ENCODE results near the gene INCA1.

INCA1 gene

DNA sequence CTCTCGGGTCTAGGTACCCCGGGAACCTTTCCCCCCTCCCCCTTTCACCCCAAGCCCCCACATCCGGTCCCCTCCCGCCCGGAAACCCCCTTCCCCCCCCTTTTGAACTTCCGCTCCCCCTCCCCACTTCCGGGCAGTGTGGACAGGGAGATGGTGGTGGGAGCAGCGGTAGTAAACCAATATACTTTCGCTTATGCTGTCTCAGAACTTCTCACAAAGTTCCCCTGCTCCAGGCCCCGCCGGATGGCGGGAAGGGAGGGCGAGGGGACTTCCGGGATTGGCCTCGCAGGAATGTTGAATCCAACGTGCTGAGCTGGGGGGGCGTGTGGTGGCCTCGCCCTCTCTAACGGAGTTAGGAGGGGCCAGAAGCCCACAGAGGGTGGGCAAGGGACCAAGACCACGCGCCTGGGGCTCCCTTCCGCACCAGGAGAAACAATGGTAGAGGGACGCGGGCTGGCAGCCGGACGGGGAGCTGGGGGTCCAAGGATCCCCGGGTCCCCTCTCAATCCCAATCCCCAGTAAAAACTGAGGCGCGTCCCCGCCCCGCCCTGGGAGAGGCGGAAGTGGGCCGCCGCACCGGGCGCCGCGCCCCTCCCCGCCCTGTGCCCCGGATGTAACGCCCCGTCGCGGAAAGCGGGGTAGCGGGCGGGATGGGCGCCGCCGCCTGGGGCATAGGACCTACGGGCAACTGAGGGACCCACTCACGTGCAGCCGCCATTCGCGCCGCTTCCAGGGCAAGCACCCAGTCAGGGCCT lies 49.7 kb downstream of the INCA1 start:
- DNase-seq: peak; percentile 63

DNA sequence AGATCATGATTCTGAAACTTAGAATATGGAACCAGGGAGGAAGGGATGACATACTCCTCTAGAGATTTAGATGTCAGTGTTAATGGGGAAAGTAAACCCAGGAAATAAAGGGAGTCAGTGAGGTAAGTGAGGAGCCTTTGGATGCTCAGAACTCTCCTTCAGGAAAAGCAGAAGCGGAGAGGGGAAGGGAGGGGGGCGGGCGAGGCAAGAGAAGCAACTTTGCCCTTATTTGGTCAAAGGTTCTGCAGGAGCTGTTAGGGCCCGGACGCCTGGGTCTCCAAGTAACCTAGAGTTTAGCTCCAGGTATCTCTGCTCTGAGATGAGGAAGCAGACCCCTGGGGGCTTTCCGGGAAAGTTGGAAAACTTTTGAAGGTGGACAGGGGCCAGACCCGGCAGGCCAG lies 50.3 kb downstream of the INCA1 start:
- no peak for DNase-seq

DNA sequence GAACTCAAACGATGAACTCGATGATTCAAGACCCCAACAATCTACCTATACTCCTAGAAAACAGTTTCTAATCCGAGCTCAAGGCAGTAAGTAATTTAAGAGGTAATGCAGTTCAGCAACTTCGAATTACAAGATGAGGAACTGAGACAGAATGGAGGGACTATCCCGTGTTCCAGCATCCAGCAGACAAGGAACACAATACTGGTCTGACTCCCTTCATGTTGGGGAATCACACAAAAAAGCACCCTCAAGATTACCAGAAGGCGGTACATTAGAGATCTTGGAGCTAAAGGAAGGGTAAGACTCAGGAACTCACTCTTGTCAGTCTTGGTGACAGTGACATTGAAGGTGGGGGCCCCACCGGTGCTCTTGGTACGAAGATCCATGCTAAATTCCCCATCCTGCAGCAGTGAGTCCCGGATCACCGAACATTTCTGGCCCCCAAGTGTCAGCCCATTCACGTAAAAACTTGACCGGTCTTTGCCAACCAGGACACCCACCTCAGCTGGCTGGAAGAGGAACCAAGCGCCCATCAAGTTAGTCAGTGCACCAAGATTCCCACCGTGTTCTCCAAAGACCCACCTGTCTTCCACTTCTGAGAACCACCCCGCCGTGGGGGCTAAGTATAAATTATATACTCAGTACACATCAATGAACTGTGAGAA lies 50.9 kb downstream of the INCA1 start:
- DNase-seq: no peak

DNA sequence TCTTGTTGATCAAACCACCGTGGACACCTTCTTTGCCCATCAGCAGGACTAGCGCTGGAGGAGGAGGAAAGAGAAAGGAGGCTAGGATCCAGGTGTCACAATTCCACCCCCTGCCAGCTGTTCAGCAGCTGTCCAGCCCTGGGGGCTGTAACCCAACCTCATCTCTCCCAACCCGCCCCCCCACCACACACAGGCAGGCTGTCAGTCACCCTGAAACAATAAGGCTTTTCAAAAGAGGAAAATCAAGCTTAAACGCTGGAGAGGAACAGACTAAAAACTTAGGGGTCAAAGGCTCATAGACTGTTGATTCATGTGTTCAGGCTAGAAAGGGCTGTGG lies 51.4 kb downstream of the INCA1 start:
- DNase-seq: no peak

DNA sequence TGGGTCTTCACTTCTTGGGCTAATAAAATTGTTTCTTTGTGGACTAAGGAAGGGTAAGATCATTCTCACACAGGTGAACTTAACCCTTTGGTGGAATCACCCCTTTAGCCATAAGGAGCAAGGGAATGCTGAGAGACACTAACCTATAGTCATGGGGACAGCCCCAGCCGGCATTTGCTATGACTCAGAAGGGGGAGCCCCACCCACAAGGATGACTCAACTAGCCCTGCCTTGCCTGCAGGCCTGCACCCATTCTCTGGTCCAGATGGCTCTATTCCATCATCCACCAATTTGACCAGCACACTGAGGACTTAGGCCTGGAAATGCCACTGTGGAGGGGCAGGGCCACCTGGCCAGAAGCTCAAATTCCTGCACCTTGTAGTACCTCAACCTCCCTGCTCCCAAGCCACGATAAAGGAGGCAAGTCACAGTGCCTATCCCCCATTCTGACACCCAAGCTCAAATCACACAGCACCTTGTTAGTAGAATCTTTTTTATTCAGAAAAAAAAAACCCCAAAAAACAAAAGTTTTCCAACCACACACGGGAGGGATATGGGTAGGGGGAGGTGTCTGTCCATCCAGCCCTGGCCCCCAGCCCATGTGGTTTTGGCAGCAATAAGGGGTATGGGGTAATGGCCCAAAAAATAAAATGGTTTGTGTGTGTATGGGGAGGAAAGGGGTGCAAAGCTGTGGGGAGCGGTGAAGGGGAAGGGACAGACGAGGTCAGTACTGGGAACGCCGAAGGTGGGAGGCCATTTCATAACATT lies 52.0 kb downstream of the INCA1 start:
- DNase-seq: peak; percentile 61

DNA sequence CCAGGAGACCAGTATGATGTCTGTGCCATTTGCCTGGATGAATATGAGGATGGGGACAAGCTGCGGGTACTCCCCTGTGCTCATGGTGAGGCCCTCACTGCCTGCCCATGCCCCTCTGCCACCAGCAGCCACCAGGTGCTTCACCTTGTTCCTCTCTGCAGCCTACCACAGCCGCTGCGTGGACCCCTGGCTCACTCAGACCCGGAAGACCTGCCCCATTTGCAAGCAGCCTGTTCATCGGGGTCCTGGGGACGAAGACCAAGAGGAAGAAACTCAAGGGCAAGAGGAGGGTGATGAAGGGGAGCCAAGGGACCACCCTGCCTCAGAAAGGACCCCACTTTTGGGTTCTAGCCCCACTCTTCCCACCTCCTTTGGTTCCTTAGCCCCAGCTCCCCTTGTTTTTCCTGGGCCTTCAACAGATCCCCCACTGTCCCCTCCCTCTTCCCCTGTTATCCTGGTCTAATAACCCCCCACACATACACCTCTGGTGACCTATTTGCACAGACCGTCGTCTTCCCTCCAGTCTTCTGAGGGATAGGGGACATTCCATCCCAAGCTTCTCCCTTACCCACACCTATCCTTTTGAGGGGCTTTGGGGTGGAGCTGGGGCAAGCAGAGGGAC lies 52.7 kb downstream of the INCA1 start:
- DNase-seq: no peak

DNA sequence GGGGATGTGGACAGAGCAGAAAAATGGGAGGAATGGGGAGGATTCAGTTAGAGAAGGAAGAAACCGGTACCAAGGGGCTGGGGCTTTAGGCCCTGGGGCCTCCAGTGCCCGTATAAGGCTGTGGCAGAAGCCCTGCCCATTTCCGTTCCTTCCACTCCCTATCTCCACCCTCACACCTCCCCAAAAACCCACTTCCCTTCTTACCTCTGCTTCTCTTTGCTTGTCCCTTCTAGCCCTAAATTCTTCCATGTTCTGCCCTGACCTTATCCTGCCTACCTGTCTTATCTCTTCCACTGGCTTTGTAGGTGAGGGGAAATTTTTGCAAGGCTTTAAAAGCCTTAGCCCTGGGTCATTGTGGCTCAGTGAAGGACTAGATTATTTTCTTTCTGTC lies 53.2 kb downstream of the INCA1 start:
- DNase-seq: peak; percentile 67

DNA sequence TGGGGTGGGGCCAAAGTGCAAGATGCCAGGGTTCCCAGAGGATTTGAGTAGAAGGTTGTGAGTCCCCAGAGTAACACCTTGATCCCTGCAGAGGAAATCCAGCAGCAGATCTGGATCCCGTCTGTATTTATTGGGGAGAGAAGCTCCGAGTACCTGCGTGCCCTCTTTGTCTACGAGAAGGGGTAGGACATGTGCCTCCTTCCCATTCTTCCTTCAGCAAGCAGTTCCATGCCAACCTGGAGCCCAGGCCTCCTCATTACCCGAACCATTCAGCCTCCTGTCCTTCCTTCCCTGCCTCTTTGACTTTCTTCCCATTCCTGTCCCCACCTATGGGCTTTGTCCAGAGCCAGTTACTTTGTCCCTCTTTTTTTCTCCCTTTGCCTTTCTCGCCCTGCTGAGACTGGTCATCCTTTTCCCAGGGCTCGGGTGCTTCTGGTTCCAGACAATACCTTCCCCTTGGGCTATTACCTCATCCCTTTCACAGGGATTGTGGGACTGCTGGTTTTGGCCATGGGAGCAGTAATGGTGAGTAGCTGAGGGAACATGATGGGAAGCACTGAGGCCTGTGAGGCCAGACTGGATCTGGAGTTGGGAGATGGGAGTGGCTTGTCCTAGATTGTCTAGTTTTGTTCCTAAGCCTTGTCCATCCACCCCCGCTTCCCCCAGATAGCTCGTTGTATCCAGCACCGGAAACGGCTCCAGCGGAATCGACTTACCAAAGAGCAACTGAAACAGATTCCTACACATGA lies 54.4 kb downstream of the INCA1 start:
- no peak for DNase-seq

DNA sequence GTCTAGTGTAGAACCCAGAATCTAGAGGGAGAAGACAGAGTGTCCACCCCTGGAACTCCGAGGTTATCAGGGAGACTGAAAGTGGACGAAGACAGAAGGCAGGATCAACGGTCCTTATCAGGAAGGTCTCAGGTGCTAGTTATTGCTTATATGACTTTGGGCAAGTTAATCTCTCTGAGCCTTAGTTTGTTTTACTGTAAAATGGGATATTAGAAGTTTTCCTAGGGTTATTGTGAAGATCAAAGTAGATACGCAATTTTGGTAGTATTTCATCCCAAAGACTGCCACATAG lies 56.1 kb downstream of the INCA1 start:
- DNase-seq: no peak

DNA sequence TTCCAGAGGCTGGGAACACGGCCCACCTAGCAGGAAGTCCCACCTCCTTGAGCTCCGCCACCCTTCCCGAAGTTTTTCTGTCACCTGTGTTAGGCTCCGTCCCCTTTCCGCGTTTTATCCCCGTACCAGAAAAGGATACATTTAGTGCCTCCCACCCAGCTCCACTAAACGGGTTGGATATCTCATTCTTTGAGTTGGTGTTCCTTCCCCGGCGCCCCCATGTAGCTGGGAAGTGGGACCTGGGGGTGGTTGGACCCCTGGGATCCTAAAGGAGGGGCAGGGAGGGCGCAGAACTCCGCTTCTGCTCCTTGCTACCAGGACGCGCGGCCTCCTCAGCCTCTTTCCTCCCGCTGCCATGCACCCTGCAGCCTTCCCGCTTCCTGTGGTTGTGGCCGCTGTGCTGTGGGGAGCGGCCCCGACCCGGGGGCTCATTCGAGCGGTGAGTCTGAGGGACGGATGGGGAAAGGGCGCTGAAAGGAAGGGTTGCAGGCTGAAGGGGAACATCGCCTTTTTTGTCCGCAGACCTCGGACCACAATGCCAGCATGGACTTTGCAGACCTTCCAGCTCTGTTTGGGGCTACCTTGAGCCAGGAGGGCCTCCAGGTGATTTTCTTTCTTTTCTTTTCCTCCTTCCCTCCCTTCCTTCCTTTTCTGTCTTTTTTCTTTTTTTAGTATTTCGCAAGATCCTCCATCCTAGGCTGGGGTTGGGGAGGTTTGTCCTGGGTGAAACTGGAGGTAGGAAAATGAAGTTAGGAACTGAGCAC lies 56.6 kb downstream of the INCA1 start:
- DNase-seq: peak; percentile 34

DNA sequence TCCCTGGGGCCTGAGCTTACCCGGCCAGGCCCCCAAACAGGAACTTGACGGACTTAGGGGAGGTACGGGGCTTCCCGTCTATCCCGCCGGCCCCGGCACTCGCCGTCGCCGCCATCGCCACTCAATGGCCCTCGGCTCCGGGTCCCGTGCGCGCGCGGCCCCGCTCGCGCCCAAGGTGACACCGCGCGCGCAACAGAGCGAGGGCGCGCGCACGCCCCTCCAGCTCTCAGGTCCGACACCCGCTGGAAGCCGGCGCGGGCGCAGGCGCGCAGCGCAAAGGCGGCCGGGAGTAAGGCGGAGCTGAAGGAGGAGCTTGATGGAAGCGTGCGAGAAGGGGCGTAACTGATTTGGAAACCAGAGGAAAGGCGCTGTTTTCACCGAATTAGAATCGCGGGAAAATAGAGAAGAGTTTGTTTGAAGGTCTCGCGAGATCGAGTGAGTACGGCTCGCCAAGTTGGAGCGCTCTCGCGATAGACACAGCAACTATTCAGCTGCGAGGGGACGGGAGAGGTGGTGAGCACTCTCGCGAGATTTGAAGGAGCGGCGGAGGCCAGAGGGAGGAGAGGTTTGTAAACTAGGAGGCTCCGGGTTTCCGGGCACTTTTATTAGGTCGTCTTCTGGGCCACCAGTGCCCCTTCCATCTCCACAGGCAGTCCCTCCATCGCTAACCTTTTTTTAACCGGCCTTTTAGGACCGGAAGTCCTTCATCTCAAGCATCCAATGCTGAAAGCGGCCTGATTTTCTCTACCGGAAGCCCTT lies 57.3 kb downstream of the INCA1 start, which contains the start of the genes RNF167 and SLC25A11:
Gene RNF167 (plus strand): TSS at position 473 of the 759 bp plus-strand sequence. CDS start 642 bp downstream, outside the sequence.
Gene SLC25A11 (minus strand): TSS at position 251 of the 759 bp plus-strand sequence. CDS start 136 bp downstream, at position 115.
- DNase-seq: peak; percentile 99

DNA sequence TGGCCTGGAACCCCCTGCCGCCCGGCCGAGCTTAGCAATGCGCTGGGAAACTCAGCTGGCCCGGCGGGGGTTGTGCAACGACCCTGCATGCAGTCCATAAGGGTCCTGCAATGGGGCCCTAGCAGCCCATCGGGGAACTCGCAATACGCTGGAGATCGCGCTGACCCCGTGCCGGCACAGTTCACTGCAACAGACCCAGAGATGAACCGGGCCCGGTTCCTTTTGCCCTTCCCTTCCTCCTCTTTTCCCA lies 57.9 kb downstream of the INCA1 start:
- DNase-seq: no peak

DNA sequence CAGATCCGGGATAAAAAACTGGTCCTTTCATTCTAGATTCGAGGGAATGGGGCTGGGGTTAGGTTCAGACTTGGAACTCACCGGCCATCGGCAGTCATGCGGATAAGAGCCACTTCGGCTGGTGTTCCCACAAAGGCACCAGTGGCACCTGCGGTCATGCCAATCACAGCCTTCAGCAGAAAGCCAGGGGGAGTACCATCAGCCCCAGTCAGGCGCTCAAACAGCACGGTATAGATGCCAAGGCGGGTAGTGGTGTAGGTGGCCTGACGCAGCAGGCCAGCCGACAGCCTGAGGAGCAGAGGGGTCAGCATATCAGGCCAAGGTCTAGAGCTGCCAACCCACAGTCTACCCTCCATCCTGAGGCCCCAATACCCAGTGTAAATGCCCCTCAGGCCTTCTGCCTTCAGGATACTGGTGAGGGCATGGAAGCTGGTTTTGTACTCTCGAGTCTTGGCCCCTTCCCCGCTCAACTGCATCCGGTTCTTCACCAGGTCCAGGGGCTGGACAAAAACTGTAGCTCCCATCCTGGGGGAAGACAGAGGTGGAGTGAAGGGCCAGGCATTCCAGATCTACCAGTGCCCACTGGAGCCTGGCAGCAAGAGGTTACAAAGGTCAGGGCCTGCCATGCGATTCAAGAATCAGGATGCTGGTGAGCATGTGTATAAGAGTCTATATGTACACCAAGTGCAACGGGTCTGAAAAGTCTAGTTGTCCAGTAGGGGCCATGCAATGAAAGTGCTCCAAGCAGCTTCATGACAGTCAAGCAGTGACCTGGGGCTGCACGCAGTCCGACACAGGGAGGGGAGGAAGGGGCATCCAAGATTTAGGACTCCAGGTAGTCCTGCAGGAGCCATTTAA lies 58.4 kb downstream of the INCA1 start:
- no peak for DNase-seq
